ENCODE data around the gene KLK15.
A peak's percentile ranks its signal among the peaks of the same experiment; 100 is the strongest.
"Not testable (repeated sequence)": the region's sequence is repeated elsewhere in the genome, so short reads cannot be mapped to it uniquely, and the experiment has no call there.

KLK15 gene

DNA sequence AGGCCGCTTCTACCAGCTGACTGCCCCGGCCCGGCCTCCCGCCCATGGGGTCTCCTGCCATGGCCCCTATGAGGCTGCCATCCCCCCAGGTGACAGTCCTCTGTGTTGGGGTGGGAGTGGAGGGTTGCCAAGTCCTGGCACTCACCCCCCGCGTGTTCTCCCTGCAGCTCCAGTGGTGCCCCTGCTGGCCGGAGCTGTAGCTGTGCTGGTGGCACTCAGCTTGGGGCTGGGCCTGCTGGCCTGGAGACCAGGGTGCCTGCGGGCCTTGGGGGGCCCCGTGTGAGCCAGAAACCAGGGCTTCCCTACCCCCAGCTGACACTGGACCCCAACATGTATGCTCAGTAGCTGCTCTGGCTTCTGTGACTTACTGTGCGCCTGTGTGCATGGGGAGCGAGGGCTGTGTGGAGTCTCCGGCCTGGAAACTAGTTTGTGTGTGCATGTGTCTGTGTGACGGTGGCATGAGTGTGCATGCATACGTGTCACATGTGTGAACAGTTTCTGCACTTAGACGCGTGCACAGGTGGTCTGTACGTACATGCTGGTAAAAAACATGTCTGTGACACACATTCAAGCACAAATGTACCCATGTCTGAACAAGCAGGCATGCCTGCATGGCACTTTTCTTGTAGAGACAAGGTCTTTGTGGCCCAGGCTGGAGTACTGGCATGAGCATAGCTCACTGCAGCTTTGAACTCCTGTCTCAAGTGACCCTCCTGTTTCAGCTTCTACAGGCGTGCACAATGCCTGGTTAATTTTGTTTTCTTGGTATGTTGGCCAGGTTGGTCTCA, 38.3 kb downstream of the KLK15 start:
- DNase-seq = no peak

DNA sequence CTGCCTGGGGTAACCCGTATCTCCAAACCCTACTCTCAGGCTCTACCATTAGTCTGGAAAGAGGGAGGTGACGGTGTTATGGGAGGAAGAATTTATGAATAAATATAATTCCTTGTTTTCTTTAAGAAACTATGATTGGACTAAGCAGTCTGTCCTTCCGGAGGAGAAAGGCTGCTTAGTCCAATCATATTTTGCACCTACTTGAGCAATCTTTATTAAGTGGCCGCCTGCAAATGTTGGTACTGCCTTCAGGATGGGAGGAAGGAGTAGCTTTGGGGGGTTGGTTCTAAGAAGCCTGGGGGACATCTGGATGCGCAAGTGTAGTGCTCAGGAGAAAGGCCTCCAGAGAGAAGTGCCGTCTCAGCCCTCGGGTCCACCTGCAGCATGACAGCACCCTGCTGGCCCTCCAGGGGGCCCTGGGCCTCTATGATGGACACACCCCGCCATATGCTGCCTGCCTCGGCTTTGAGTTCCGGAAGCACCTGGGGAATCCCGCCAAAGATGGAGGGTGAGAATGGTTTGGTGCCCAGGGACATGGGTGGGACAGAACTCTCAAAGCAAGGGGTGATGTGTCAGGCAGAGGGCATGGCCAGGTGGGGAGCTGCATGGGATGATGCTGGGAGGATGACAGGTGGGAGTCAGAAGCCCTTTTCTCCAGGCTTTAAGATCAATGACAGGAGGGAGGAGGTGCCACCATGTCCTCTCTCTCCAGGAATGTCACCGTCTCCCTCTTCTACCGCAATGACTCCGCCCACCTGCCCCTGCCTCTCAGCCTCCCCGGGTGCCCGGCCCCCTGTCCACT, 39.1 kb downstream of the KLK15 start:
- DNase-seq = peak; percentile 54

DNA sequence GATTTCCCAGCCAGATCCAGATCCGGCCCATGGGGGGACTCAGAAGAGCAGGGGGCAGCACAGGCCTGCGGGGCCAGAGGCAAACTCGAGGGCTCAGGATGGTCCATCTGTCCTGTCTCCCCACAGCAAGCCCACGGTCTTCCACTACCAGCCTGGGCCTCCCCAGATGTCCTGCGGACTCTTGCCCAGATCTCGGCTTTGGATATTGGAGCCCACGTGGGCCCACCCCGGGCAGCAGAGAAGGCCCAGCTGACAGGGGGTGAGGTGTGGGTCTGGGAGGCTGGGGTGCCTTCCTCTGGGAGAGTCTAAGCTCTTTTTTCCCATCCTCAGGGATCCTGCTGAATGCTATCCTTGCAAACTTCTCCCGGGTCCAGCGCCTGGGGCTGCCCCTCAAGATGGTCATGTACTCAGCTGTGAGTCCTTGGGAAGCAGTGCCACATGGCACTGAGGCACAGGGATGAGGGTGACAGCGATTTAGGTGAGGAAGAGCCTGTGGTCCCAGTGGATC, 39.8 kb downstream of the KLK15 start:
- no peak for DNase-seq

DNA sequence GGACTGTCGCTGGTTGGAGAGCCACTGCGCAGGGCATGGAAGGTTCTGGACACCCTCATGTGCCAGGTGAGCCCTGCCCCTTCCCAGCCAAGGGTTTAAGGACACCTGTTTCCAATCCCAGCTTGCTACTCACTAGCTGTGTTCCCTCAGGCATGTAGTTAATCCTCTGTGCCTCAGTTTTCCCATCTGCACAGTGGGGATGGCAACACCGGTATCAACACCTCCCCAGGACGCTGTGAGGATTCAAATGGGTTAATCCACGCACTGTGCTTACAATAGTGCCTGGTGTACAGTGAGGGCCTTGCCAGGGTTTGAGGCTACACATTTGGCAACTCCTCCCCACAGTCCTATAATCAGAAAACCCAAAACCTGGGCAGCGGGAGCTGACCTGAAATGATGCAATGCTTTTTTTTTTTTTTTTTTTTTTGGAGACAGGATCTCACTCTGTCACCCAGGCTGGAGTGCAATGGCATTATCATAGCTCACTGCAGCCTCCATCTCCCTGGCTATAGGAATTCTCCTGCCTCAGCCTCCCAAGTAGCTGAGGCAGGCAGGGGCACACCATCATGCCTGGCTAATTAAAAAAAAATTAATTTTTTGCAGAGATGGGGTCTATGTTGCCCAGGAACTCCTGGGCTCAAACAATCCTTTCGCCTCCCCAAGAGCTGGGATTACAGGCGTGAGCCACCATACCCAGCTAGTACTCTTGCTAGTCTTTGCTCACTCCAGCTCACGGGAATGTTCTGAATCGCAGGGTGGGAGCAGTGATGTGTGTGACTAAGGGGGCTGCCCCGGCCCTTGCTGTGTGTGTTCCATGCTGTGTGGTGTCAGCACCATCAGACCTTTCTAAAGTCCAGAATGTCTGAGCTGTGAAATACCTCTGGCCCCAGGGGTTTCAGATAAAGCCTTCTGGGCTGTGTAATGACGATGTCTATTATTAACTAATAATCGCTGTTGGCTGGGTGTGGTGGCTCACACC, 40.8 kb downstream of the KLK15 start:
- no peak for DNase-seq

DNA sequence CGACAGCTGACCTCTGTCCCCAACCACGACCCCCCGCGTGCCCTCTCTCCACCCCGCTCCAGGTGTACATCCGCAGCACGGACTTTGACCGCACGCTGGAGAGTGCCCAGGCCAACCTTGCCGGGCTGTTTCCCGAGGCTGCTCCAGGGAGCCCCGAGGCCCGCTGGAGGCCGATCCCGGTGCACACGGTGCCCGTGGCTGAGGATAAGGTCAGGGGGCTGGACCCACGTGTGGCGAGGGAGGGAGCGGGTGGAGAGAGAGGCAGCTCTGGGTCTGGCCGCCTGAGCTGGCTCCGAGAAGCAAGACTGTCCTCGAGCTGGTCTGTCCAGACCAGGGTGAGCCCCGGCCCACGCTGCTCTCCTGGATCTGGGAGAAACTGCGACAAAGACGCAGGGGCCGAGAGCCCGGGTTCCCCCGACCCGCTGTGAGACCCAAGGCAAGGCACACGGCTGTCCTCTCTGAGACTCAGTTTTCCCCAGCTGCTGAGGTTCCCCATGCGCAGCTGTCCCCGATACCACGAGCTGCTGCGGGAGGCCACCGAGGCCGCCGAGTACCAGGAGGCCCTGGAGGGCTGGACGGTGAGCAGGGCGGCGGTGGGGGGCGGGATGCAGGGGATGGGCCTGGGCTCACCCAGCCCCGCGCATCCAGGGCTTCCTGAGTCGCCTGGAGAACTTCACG, 41.6 kb downstream of the KLK15 start:
- no peak for DNase-seq

DNA sequence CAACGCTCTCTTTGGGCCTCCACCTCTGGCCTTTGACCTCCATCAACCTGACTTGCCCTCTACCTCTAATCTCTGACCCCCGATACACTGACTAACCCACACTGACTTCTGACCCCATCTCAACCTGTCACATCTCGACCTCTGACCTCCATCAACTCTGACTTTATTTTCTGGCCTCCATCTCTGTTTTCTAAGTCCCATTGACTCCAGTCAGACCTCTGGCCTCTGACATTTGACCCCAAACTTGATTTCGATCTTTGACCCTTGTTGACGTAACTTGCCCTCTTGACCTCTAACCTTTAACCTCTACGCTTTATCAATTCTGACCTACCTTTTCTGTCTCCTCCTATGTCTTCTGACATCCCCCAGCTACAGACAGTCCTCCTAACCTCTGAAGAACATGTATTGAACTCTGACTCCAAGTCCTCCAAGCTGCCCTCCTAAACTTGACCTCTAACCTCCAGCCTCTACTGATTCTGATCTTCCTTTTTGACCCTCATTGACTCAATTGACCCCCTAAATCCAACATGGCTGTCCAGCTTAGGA, 42.4 kb downstream of the KLK15 start:
- DNase-seq = no peak

DNA sequence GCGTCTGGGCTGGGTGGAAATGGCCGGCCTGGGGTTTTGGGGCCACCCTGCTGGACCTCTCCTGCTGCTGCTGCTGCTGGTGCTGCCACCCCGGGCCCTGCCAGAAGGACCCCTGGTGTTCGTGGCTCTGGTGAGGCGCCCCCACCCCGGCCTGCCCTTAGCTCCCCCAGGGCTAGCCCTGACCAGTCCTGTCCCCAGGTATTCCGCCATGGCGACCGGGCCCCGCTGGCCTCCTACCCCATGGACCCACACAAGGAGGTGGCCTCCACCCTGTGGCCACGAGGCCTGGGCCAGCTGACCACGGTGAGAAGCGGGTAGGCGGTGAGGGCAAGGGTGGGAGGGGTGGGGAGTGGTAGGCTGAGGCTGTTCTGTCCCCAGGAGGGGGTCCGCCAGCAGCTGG, 43.0 kb downstream of the KLK15 start, which contains the start of gene ACP4:
Gene ACP4 (plus strand): TSS at position 20 of the 400 bp plus-strand sequence. CDS start 0 bp downstream, at position 20.
- no peak for DNase-seq

DNA sequence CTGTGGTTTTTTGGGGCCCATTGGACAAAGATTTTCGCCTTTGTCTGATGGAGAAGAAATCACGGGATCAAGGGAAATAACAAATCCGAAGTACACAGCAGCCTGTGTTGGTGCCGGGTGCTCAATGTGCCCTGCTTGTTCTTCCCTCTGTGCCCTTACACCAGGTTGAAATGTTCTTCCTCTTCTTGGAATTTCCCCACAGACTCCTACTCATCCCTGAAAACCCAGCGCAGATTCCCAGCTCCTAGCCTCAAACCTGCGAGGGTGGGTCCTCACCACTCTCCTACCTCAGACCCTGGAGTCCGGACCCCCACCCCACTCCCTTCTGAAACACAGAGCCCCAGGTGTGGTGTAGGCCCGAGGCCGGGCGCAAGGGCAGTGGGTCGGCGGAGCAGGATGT, 48.0 kb downstream of the KLK15 start:
- no peak for DNase-seq

DNA sequence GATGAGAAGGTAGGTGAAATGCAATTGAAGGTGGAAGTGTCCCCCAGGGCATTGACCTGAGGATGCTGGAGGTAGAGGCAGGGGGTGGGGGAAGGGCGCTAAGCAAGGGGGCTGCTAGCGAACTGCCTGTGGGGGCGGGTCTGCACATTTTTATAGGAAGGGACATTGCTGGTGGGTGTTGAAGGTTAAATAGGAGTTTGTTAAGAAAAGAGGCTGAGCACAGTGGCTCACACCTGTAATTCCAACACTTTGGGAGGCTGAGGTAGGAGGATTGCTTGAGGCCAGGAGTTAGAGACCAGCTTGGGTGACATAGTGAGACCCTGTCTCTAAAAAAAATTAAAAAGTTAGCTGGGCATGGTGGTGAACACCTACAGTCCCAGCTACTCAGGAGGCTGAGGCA, 48.7 kb downstream of the KLK15 start:
- DNase-seq = no peak

DNA sequence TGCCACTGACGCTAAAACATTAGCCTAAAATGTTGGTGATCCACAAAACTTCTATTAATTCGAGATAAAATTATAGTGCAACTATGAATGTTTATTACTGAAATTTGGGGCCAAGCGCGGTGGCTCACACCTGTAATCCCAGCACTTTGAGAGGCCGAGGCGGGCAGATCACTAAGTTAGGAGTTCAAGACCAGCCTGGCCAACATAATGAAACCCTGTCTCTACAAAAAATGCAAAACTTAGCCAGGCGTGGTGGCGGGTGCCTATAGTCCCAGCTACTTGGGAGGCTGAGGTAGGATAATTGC, 49.6 kb downstream of the KLK15 start:
- not testable (repeated sequence) for DNase-seq

DNA sequence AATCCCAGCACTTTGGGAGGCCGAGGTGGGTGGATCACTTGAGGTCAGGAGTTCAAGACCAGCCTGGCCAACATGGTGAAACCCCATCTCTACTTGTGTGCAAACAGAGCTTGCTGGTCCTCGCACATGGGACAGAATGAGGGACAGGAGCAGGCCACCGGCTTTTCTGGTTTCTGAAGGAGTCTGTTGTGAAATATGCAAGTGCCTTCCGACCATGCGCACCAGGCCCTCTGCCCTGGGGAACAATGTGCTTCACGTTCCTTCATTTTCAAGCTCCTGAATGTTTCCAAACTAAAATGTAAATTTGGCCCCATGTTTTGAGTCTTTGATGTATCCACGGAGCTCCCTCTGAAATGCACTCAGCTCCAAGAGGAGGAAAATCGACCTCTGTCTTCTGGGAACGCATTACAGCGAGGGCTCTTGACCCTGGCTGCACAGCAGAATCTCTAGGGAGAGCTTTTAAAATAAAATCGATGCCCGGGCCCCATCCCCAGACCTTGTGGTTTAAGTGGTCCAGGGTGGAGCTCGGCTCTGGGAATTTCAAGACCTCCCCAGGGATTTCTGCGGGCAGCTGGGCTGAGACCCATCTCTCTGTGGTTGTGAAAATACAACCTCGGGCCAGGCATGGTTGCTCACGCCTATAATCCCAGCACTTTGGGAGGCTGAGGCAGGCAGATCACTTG, 52.5 kb downstream of the KLK15 start:
- no peak for DNase-seq

DNA sequence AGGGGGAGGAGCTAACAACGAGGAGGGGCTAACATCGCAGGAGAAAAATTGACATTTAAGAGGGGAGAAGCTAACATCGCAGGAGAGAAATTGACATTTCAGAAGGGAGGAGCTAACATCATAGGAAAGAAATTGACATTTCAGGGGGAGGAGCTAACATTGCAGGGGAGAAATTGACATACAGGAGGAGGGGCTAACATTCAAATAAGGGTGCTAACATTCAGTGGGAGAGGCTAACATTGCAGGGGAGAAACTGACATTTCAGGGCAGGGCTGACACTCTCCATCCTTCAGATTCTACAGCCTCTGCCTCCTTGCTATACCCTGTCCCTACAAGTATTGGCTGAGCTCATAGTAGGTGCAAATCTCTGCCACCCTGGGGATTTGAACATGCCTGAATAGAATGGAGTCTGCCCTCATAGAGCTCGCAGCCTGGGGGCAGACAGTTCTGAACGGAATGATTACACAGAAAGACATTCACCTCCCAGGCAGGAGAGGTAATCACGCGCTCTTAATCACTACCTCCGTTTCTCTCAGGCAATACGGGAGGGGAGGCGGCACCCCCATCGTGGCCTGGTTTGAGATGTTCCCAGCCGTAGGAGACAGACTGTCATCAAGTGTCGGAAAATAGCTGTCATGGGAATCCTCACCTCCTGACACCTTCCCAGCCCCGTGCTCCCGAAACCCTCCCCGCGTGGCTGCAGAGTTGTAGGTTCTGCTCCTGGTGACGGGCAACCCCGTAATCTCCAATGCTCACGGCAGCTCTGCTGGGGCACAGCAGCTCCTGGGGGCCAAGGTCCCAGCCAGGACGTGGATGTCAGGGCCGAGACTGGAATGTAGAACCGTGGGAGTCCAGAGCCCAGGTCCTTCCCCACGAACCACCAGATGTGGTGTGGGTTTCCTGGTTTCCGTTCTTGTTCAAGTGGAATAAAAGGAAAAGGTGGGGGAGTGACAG, 53.6 kb downstream of the KLK15 start:
- no peak for DNase-seq

DNA sequence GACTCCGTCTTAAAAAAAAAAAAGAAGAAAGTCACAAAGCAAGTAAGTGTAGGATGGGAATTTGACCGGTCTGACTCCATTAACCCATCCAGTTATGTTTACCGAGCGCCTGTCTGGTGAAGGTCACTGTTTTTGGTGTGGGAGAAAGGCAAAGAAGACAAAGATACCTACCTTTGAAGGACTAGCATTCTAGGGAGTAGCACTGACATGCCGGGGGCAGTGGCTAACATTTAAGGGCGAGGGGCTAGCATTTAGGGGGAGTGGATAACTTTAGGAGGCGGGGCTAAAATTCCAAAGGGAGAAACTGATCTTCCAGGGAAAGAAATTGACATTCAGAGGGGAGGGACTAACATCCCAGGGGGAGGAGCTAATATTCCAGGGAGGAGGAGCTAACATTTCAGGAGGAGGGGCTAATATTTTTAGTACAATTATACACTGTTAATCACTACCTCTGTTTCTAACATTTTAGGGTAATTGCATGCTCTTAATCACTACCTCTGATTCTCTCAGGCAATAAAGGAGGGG, 54.4 kb downstream of the KLK15 start:
- DNase-seq = no peak

DNA sequence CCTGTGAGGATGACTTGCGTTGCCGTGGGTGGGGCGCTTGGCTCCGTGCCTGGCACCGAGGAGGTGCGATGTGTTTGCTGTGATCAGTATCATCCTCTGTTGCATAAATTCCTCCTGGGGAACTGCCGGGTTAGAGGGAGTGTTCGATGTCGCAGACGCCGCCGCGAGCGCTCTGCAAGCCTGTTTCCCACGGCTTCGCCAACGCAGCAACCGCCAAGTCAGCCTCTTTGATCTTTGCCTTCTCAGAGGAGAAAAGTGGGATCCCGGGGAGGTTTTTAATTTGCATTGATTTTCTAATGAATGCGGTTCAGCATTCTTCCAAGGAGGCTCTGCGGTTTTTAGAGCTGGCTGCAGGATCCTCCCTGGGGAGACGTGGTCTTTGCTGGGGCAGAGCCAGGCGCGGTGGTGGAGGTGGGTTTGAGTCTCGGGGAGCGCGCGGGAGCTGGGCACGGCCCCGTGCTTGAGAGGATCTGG, 55.5 kb downstream of the KLK15 start:
- no peak for DNase-seq

DNA sequence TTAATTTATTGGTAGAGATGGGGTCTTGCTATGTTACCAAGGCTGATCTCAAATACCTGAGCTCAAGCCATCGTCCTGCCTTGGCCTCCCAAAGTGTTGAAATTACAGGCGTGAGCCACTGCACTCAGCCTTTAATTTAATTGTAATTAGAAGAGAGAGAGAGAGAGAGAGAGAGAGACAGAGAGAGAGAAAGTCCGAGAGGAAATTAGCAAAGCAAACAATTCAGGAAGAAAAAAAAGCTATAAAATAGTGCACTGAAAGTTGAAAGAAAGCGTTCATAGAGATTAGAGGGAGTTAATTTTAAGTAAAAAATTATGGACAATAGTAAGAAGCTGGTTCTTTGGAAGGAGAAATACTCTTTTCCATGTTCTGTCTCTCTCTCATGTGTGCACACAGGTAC, 56.1 kb downstream of the KLK15 start:
- no peak for DNase-seq

DNA sequence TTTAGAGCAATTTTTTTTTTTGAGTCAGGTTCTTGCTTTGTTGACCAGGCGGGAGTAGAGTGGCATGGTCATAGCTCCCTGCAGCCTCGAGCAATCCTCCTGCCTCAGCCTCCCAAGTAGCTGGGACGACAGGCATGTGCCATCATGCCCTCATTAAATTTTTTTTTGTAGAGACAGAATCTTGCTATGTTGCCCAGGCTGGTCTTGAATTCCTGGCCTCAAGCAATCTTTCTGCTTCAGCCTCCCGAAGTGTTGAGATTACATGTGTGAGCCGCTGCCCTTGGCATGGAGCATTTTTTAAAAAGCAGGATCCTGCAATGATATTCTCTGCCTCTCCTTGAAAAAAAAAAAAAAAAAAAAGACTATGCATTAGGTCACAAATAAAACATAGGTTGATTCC, 57.2 kb downstream of the KLK15 start:
- no peak for DNase-seq

Data from NCI-H1436 (cell line).